Stimulated activated CD4-positive, alpha-beta T cell treated with anti-CD3 and anti-CD28 coated beads, Interleukin-15, amount 100 ng/mL, for 1 hour (primary cell): ENCODE results near the gene DOK7.

Source experiments
- DNase-seq, 2 donors: peaks; one replicate each; pipeline ENCODE4 v3.0.0-alpha.2; 2020; ENCODE audit warnings: low read depth in 1 of 2, low spot score in 1 of 2

The DOK7 gene

DNA sequence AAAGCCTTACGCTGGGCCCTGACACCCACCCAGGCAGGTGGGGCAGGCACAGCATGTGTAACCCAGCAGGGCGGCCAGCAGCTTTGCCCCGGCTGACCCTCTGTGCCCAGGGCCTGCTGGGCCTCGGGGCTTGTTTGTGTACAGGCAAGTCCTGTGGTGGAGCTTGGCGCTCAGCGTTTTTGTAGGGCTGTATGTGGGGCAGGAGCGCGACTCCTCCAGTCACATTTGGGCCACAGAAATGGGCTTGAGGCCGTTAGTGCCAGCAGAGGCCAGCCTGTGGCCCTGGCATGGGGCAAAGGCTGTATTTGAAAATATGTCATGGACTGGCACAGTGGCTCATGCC, 36.0 kb upstream of the DOK7 start:
- DNase-seq: no peak

DNA sequence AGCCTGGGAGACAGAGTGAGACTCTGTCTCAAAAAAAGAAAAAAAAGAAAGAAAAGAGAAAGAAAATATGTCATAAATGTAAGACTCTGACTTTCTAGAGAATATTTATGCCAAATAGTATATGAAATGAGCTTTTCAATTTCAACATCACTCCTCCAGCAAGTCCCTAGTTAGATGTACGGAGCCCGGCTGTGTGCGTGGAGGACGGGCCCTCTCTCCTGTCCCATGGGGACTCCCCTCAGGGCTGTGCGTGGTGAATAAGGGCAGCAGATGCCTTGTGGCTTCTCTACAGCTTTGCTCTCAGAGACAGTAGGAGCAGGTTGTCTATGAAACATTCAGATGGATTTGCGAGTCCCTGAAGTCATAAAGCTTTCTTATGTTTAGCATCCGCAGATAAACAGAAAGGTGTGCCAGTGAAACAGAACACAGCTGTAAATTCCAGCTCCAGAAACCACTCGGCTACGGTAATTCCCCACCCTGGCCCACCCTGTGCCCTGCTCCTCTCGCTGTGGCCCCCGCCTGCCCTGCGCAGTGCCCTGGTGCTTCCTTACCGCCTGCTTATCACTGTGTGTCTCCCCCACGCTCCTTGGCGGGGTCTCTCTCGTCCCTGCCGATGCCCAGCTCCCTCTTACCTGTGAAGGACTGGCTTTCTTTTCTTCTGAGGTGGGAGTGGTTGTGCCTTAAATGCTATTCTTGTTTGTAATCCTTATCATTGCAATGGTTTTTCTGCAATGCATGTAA, 35.2 kb upstream of the DOK7 start:
- no peak for DNase-seq

DNA sequence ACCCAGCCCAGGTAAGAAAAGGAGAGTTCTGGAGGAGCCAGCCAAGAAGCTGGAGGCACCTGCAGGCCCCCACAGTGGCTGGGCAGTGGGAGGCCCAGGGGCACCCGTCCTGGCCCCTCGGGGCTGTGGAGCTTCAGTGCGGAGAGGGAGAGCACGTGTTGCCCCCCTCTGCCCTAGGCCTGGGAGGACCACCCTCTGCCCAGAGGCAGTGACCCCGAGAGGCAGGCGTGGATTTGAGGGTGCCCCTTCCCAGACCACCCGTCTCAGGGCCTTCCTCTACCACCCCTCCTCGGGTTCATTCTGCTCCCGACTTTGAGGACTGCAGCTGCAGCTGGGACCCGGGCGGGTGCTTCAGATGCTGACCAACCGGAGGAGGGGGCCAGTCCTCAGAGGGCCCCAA, 33.5 kb upstream of the DOK7 start:
- DNase-seq: no peak

DNA sequence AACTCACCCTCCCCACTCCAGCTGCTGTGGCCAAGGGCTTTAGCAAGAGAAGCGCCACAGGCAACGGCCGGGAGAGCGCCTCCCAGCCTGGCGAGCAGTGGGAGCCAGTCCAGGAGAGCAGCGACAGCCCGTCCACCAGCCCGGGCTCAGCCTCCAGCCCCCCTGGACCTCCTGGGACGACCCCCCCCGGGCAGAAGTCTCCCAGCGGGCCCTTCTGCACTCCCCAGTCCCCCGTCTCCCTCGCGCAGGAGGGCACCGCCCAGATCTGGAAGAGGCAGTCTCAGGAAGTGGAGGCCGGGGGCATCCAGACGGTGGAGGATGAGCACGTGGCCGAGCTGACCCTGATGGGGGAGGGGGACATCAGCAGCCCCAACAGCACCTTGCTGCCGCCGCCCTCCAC, 32.6 kb upstream of the DOK7 start:
- DNase-seq: no peak

DNA sequence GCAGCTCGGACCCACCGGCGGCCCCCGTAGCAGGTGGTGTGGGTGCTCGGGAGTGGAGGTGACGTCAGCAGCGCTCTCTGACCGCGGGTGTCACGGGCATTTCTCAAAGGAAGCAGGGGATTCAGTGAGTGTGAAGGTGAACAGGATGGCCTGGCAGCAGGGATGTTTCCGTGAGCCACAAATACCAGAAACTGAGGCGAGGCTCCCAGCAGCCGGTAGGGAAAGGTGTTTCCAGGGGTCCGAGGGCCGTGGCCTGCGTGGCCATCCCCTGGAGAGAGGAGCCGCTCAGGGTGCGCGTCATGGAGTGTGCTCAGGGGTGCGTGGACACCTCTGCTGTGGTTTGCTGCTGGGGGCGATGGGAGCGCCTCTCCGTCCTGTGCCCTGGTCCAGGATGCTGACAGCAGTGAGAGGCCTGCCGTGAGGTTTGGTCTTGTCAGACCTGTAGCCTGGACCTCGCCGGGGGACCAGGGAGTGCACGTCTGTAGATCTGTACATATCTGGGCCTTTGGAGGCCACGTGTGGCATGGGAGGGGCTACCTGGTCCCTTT, 31.6 kb upstream of the DOK7 start:
- DNase-seq: no peak

DNA sequence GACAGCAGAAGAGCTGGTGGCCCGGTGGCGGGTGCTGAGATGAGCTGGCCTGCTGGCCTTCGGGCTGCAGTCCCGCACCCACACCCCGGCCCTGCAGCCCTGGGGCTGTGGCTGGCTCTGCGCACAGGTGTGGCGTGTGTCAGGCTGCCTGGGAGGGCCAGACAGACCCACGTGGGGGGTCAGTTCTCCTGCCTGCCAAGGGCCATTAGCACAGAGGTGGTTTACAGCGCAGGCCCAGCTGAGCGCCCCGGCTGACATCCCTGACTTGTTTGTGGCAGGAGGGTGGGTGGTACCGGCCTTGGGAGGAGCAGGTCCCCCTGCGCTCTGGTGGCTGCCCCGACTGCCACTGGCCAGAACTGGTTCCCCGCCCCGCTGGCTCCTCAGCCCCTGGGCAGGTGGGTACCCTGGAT, 30.7 kb upstream of the DOK7 start:
- DNase-seq: no peak

DNA sequence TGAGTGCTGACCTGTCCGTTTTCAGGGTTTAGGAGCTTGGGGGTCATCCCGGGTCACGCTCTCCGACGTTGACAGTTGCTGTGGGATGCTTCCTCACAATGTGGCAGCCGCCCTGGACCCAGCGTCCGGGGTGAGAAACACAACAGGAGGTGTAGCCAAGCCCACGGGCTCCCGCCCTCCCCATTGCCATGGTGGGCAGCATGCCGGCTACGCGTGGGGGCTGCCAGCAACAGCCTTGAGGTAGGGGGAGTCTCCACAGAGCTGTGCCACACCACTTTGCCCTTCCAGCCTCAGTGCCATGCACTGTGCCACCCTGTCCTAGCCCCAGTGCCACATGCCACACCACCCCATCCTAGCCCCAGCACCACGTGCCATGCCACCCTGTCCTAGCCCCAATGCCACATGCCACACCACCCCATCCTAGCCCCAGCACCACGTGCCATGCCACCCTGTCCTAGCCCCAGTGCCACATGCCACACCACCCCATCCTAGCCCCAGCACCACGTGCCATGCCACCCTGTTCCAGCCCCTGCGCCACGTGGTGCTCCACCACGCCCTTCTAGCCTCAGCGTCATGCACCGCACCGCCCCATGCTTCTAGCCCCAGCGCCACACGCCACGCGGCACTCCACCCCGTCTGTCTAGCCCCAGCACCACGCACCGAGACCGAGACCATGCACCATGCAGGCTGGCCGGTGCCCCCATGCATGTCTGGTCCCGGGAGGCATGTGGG, 29.8 kb upstream of the DOK7 start:
- no peak for DNase-seq

DNA sequence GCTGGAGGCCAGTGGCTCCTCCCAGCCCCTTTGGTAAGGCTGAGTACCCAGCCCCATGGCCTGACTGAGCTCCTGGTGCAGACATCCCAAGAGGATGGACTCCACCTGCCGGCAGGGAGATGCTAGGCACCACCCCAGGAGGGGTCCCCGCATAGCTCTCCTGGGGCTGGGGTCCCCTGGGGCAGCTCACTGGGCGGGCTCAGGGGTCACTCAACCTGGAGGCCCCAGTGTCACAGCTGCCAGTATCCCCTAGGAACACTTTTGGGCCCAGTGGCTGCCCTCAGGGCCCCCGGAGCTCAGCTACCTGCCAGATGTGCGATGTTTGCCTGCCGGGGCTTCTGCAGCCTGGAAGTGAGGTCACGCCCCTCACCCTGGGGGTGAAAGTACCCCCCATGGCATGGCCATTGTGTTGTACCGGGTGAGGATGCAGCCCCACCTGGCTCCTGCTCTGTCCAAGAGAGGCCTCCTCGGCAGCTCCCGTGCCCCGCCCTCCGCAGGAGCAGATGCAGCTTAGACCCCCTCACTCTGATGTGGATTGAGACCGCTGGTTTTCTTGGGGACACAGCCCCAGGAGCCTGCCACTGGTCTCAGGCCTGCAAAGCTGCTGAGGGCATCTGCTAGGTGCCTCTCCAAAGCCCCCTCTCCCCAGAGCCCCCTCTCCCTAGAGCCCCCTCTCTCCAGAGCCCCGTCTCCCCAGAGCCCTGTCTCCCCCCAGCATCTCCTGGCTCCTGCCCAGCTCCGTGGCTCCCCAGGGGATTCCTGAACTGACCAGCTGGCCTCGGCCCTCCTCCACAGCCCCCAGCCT, 28.0 kb upstream of the DOK7 start:
- no peak for DNase-seq

DNA sequence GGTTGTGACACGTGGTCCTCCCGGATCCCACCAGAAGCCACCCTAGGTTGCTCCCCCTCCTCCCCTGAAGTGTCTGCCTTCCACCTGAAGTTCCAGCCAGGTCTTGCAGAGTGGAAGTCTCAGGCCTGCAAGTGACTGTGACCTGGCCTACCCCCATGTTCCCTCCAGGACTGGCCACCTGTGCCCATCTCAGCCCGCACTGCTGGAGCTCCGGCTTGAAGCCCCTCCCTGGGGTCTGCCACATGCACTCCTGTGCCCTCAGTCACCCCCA, 27.5 kb upstream of the DOK7 start:
- no peak for DNase-seq

DNA sequence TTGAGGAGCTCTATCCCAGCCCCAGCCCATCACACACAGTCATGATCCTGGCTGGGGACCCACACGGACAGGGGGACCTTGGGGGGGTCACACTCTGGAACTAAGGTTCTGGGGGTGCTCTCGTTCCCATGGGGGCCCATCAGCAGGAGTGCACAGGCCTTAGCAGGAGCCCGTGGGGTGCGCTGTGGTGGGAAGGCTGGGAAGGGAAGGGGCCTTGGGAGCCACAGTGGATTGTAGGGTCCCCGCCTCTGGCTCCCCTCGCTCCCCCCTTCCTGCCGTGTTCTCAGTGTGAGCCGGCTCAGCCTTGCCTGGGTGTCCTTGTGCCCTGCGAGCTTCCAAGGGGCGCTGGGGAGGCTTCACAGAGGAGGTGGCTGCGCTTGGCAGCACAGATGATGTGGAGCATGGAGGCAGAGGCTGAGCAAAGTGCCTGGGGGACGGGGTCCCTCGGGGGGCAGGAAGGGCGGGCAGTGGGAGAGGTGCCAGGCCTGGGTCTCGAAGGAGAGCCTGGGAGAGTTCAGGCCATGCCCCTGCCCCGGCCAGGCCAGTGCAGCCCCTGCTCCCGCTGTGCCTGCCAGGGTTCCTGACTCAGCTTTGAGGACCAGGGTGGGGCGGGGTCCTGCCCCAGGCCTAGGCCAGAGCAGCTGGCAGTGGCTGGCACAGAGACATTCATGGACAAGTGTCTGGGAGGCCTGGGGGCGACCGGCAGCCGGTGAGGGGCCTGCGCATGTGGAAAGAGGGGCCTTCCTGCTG, 26.9 kb upstream of the DOK7 start:
- no peak for DNase-seq

DNA sequence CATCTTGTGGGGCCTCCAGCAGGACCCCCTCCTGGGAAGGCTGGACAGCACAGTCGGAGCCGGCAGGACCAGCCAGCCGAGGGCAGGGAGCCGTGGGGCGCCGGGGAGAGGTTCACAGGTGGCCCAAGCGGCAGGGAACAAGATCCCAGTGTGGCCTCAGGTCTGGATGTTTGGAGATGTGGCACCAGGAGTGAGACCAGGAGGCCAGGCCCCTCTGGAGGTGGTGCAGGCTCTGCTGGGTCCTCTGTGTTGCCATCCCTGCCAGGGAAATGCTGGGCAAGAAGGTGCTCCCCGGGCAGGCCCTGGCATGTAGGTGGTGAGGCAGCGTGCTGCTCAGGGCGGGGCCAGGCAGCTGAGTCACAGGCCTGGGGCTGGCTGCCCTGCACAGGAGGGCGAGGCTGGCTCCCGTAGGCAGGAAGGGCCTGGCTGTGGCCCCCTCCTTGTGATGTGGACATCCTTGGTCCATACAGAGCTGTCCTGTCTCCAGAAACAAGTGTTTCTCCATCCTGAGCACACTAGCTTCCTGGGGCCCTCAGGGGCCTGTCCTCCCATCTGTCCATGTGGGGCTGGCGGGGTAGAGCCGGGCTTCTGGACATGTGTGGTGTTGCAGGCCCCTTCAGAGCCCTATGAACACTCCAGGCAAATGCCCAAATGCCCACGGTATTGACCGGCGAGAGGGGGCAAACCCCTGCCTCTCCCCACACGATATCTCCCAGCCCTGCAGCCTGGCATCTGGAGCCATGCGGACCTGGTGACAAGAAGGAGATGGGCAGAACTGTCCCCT, 26.1 kb upstream of the DOK7 start:
- no peak for DNase-seq

DNA sequence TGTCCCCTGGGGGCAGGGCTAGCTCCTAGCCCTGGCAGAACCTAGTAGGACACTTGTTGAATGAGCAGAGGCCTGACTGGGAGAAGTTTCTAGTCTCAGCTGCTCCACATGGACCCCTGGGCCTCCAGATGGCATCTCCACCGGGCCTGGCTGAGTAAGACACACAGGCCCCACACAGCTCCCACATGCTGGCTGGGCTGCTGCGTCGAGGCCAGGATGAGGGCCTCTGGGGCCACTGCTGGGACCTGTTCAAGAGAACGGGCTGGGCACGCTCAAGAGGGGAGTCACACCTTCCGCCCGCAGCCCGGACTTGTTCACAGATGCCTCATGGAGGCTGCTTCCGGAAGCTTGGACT, 25.5 kb upstream of the DOK7 start:
- DNase-seq: no peak

DNA sequence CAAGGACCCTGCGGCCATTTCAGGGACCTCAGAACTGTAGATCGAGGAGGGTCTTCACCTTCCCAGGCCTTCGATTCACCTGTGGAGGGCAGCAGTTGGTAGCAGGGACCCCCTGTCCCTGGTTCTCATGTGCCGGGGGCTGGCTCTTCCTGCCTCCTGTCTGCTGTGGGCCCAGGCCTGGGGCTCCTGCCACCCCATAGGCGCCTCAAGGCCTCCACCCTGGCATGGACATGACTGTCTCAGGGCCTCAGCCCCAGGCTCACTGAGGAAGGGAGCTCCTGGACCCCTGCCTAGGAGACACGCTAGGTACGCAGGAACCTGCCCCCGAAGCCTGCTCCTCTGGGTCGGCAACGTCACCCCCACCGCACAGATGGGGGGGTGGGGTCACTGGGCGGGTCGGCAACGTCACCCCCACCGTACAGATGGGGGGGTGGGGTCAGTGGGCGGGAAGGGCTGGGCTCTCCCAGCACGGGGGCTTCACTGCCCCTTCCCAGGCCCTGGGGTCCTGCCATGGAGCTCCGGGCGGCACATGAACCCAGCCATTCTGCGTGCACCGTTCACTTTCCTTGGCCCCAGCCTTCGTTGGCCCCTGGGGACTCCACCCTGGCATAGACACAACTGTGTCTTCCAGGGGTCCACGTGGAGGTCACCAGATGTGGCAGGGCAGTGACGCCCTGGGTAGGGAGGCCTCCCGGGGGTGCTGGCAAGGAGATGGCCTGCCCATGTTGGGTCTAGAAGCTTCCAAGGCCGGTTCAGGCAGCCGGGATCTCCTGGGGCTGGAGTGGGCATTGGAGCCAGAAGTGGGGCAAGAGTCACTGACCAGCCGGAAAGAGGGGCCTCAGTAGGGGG, 24.9 kb upstream of the DOK7 start:
- DNase-seq: no peak

DNA sequence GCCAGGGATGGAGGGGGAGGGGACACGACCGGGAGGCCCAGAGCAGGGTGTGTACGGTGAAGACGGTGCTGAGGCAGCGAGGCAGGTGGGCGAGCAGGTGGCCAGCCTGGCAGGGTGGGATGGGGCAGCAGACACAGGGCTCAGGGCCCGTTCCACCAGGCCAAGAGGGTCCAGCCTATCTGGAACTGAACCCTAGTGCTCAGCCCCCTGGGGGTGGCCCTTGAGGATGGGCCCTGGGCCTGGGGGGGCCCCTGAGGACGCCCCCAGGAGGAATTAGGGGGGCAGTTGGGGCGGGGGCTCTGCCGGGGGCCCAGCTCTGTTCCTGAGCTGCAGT, 24.3 kb upstream of the DOK7 start:
- DNase-seq: no peak

DNA sequence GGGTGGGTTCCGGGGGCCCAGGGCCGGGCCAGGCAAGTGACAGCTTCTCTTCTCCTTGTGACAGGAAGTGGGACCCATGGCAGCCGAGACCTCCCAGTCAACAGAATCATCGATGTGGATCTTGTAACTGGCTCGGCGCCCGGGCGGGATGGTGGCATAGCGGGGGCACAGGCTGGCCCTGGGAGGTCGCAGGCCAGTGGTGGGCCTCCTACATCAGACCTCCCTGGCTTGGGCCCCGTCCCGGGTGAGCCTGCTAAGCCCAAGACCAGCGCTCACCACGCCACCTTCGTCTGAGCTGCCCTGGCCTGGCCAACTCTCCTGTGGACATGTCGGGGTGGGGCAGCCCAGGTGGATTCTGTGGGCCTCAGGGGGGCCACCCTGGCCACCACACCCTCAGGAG, 23.7 kb upstream of the DOK7 start:
- no peak for DNase-seq

DNA sequence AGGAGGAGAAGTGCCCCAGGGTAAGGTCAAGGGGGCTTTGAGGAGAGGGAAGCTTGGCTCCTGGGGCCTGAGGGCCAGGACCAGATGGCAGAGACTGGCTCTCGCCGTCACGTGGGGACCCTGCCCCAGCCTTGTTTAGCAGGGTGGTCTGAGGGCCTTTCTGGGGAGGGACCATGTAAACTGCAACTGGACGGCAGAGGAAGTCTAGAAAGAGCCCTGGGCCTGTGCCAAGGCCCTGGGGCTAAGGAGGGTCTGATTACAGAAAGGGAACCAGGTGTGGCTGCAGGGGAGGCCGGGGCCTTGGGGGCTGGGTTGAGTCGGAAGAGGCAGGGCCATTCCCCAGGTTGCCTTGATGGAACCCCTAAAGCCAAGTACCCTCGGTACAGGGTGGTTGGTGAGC, 23.1 kb upstream of the DOK7 start:
- DNase-seq: no peak

DNA sequence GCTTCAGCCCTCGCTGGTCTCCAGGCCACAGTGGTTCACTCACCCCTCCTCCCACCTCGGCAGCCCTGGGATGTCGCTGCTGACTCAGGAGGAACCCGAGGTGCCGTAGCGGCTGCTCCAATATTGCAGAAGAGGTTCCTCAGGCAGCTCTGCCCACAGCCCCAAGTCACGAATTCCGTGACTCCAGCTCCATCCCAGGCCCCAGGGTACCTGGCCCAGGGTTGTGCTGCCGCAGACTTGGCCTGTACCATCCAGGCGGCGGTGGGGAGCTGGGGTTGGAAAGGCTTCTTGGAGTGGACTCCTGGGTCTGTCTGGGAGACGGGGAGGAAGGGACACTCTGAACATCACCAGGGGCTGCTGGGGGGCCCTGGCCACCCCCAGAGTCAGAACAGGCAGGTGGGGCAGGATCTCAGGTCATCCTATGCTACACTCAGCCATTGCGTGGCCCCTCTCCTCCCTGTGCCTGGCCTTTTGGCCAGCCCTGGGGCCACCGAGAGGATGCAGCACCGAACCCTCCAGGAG, 22.1 kb upstream of the DOK7 start:
- DNase-seq: no peak

DNA sequence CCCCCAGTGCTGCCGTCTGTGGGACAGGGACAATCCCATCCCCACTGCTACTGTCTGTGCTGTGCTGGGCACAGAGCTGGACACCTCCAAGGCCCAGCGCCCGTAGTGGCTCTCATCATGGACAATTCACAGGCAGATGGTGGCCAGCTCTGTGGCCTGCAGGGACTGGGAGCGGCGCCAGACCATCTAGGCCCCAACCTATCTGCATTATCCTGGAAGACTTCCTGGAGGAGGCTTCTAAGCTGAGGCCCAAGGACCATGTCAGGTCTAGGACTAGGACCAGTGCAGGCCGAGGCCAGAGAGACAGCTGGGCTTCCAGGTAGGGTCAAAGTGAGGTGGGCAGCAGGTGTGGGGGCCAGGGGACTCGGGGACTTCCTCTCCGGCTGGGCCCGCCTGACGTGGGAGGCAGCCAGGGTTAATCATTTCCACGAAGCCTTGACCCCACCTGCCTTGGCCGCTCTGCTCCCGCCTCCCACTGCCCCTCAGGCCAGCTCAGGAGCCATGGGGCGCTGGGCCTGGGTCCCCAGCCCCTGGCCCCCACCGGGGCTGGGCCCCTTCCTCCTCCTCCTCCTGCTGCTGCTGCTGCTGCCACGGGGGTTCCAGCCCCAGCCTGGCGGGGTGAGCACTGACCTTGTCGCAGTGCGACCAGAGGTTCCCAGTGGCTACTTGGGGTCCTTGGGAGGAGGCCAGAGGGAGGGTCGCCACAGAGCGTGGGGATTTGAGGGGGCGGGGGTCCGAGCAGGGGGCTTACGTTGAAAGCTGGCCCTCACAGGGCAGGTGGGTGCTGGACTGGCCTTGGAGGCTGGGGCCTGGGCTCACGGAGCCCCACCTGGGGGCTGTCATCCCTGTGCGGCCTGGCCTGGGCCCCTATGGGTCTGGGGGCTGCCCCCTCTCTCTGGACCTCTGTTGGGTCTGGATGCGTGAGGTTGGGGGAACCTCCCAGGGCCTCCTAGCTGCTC, 21.3 kb upstream of the DOK7 start, which contains the start of gene HGFAC:
TSS of gene HGFAC (plus strand) at position 468 of the 959 bp plus-strand sequence. CDS start at position 502, 34 bp downstream.
- no peak for DNase-seq
